Liver (tissue), 3 donors: ENCODE data around the gene PIGR.

Source experiments
- ATF3 ChIP-seq: IDR thresholded peaks from 2 replicates; pipeline ENCODE4 v1.6.1; 2016; ENCODE audit warnings: antibody characterized with exemption
- CTCF ChIP-seq: fragments of 150-350 bp; IDR thresholded peaks from 2 replicates; pipeline ENCODE4 v1.5.1; 2017; ENCODE audit warnings: improper control_type of control experiment, low read depth, low read length; ENCODE audit not compliant: missing input control
- GABPA ChIP-seq, 2 donors: IDR thresholded peaks in 1 of 2; conservative IDR thresholded peaks in 1 of 2; 2 replicates each; pipeline ENCODE4 v1.6.1; 2016; ENCODE audit warnings: antibody characterized with exemption in 2 of 2, mild to moderate bottlenecking in 1 of 2, moderate library complexity in 1 of 2
- HNF4A ChIP-seq, 2 donors: conservative IDR thresholded peaks; 2 replicates each; pipeline ENCODE4 v1.6.1; 2016; ENCODE audit warnings: antibody characterized with exemption in 2 of 2, mild to moderate bottlenecking in 2 of 2
- HNF4G ChIP-seq: IDR thresholded peaks from 2 replicates; pipeline ENCODE4 v1.6.1; 2016; ENCODE audit warnings: antibody characterized with exemption
- JUND ChIP-seq, 2 donors: IDR thresholded peaks; 2 replicates each; pipeline ENCODE4 v1.6.1; 2016; ENCODE audit warnings: antibody characterized with exemption in 2 of 2
- MAX ChIP-seq: IDR thresholded peaks from 2 replicates; pipeline ENCODE4 v1.6.1; 2016; ENCODE audit warnings: antibody characterized with exemption
- NR2F2 ChIP-seq: IDR thresholded peaks from 2 replicates; pipeline ENCODE4 v1.6.1; 2016; ENCODE audit warnings: antibody characterized with exemption
- RAD21 ChIP-seq, 2 donors: IDR thresholded peaks; 2 replicates each; pipeline ENCODE4 v1.6.1; 2016; ENCODE audit warnings: antibody characterized with exemption in 2 of 2, mild to moderate bottlenecking in 2 of 2
- REST ChIP-seq: IDR thresholded peaks from 2 replicates; pipeline ENCODE4 v1.6.1; 2016; ENCODE audit warnings: antibody characterized with exemption, mild to moderate bottlenecking
- TAF1 ChIP-seq: conservative IDR thresholded peaks from 2 replicates; pipeline ENCODE4 v1.6.1; 2016; ENCODE audit warnings: antibody characterized with exemption, mild to moderate bottlenecking
- YY1 ChIP-seq: IDR thresholded peaks from 2 replicates; pipeline ENCODE4 v1.6.1; 2016; ENCODE audit warnings: antibody characterized with exemption, mild to moderate bottlenecking
- donor health status: healthy.
- donor health status: healthy.

GRCh38 chr1:206963740-206964139, 17.5 kb upstream of the PIGR start:
- TF ChIP-seq HNF4G, result no peak
- no peak for TF ChIP-seq YY1
- no peak for TF ChIP-seq JUND (IDR thresholded peaks at IDR 0.05)
- TF ChIP-seq MAX, result no peak
- TF ChIP-seq CTCF, result no peak
- no peak for TF ChIP-seq REST
- no peak for TF ChIP-seq TAF1
- no peak for TF ChIP-seq RAD21 (IDR thresholded peaks at IDR 0.05)
- no peak for TF ChIP-seq ATF3
- TF ChIP-seq GABPA (IDR thresholded peaks at IDR 0.05 in 1 of 2, conservative IDR thresholded peaks at IDR 0.05 in 1 of 2), result no peak
- TF ChIP-seq NR2F2, result no peak
- TF ChIP-seq HNF4A (conservative IDR thresholded peaks at IDR 0.05), result no peak
